HCT116 (cell line): ENCODE measurements around the gene MRPL11. TPM values are rescaled to one million over a fixed set of nuclear protein-coding genes. Genes with fewer than 3 reads are reported as not detected.

Source experiments
- ATAC-seq: fragments of 200-7000 bp; cut with Tn5 transposase; 2 replicates; pipeline ENCODE4 v1.9.1; 2020; ENCODE audit warnings: mild to moderate bottlenecking, moderate library complexity
- BruUV-seq: library from RNA; stranded (reverse); fragments of 400-500 nt; replicated peaks from 2 replicates; lab custom pipeline; 2021; lab: Mats Ljungman, UMichigan
- CTCF ChIA-PET: fragments of 300-600 bp; sonication (Branson Sonifier 250); formaldehyde crosslinking; loops from one replicate; lab custom pipeline; 2021; ENCODE audit warnings: antibody characterized with exemption; lab: Charles Lee
- POLR2A ChIA-PET: fragments of 300-600, 350-600 bp; sonication (Branson Sonifier 250); formaldehyde crosslinking; loops from one replicate; lab custom pipeline; 2021; ENCODE audit warnings: antibody characterized with exemption; lab: Charles Lee
- RAD21 ChIA-PET, 2 experiments: fragments of 300-600 bp; sonication (Branson Sonifier 250); formaldehyde crosslinking; loops; one replicate each; lab custom pipeline; 2023; ENCODE audit warnings: low total read pairs in 2 of 2; ENCODE audit not compliant: uncharacterized antibody in 2 of 2, unreplicated experiment in 2 of 2, low non-redundant PET in 1 of 2; lab: Charles Lee
- DNase-seq: peaks from one replicate; pipeline ENCODE4 v3.0.0-alpha.2; 2010; ENCODE audit warnings: low read depth, low spot score
- H2AFZ ChIP-seq: fragments of 200-600 bp; shearing (Covaris generic), sonication (generic); 2 replicates; pipeline ENCODE4 v1.6.1; 2017; ENCODE audit warnings: low read depth, mixed run types, mixed read lengths, antibody characterized with exemption, low read length; ENCODE audit not compliant: poor library complexity, severe bottlenecking
- H3K27ac ChIP-seq: 2 replicates; pipeline ENCODE4 v1.5.1; 2012; ENCODE audit warnings: low read depth, low read length
- H3K27me3 ChIP-seq: fragments of 200-600 bp; sonication (generic); 2 replicates; pipeline ENCODE4 v1.6.1; 2016; ENCODE audit warnings: mixed run types, low read length, mixed read lengths; ENCODE audit not compliant: insufficient read depth
- H3K36me3 ChIP-seq, 2 experiments: fragments of 200-500 bp in 1 of 2; fragments of 200-600 bp in 1 of 2; sonication (Bioruptor generic) in 1 of 2; sonication (generic) in 1 of 2; 2 replicates each; pipeline versions ENCODE4 v1.5.1 to v1.6.1; 2014 to 2016; ENCODE audit warnings: low read length in 2 of 2, inconsistent platforms in 1 of 2, mixed read lengths in 1 of 2, mixed run types in 1 of 2; ENCODE audit not compliant: insufficient read depth in 2 of 2, control insufficient read depth in 1 of 2
- H3K4me1 ChIP-seq, 2 experiments: fragments of 200-600 bp in 1 of 2; sonication (generic) in 1 of 2; 2 replicates each; pipeline versions ENCODE4 v1.5.1 to v1.6.1; 2012 to 2017; ENCODE audit warnings: low read length in 2 of 2, inconsistent platforms in 1 of 2, mild to moderate bottlenecking in 1 of 2, mixed read lengths in 1 of 2, mixed run types in 1 of 2, moderate library complexity in 1 of 2; ENCODE audit not compliant: insufficient read depth in 2 of 2, control insufficient read depth in 1 of 2
- H3K4me2 ChIP-seq: fragments of 200-600 bp; sonication (generic); 2 replicates; pipeline ENCODE4 v1.6.1; 2017; ENCODE audit warnings: mixed run types, low read length, mixed read lengths
- H3K4me3 ChIP-seq, 2 experiments: fragments of 200-600 bp in 1 of 2; sonication (generic) in 1 of 2; replicated peaks in 1 of 2; 2 replicates each; pipeline ENCODE4 v1.5.1; 2011 to 2016; ENCODE audit warnings: low read length in 2 of 2, control low read depth in 1 of 2, low read depth in 1 of 2, mild to moderate bottlenecking in 1 of 2, mixed read lengths in 1 of 2, mixed run types in 1 of 2
- H3K79me2 ChIP-seq: fragments of 200-600 bp; sonication (generic); 2 replicates; pipeline ENCODE4 v1.6.1; 2017; ENCODE audit warnings: mild to moderate bottlenecking, mixed run types, low read length, moderate library complexity, mixed read lengths; ENCODE audit not compliant: insufficient read depth
- H3K9ac ChIP-seq: fragments of 200-600 bp; sonication (generic); 2 replicates; pipeline ENCODE4 v1.6.1; 2016; ENCODE audit warnings: low read length, mixed read lengths
- H3K9me2 ChIP-seq: fragments of 200-600 bp; sonication (generic), shearing (Covaris generic); 2 replicates; pipeline ENCODE4 v1.6.1; 2017; ENCODE audit warnings: mixed run types, mild to moderate bottlenecking, moderate library complexity; ENCODE audit not compliant: insufficient read depth
- H3K9me3 ChIP-seq, 2 experiments: fragments of 200-500 bp in 1 of 2; fragments of 200-600 bp in 1 of 2; sonication (Bioruptor generic) in 1 of 2; sonication (generic) in 1 of 2; 2 replicates each; pipeline ENCODE4 v1.6.1; 2014 to 2017; ENCODE audit warnings: low read length in 2 of 2, mixed read lengths in 2 of 2, inconsistent platforms in 1 of 2, low read depth in 1 of 2, mild to moderate bottlenecking in 1 of 2, mixed run types in 1 of 2, moderate library complexity in 1 of 2; ENCODE audit not compliant: control insufficient read depth in 1 of 2, insufficient read depth in 1 of 2
- H4K20me1 ChIP-seq: fragments of 200-600 bp; sonication (generic), shearing (Covaris generic); 2 replicates; pipeline ENCODE4 v1.6.1; 2017; ENCODE audit warnings: mixed run types, mild to moderate bottlenecking, moderate library complexity; ENCODE audit not compliant: insufficient read depth
- CBX3 ChIP-seq: IDR thresholded peaks from 2 replicates; pipeline ENCODE4 v1.6.1; 2012; ENCODE audit warnings: low read depth
- EGR1 ChIP-seq: IDR thresholded peaks from 2 replicates; pipeline ENCODE4 v1.6.1; 2012; ENCODE audit warnings: low read depth
- EZH2 ChIP-seq: fragments of 200-600 bp; sonication (generic); IDR thresholded peaks from 2 replicates; pipeline ENCODE4 v1.6.1; 2017; ENCODE audit warnings: antibody characterized with exemption, mixed run types
- EZH2phosphoT487 ChIP-seq: fragments of 200-600 bp; IDR thresholded peaks from 2 replicates; pipeline ENCODE4 v1.6.1; 2018; ENCODE audit warnings: antibody characterized with exemption, borderline replicate concordance
- POLR2A ChIP-seq: IDR thresholded peaks from 2 replicates; pipeline ENCODE4 v1.7.0; 2011; ENCODE audit warnings: borderline replicate concordance; ENCODE audit not compliant: insufficient read depth, insufficient read length; ENCODE audit errors: extremely low read depth
- POLR2AphosphoS5 ChIP-seq: IDR thresholded peaks from 2 replicates; pipeline ENCODE4 v1.6.1; 2011; ENCODE audit warnings: mild to moderate bottlenecking, low read depth, low read length, moderate library complexity
- RAD21 ChIP-seq: IDR thresholded peaks from 2 replicates; pipeline ENCODE4 v1.6.1; 2012; ENCODE audit warnings: low read depth, mild to moderate bottlenecking
- REST ChIP-seq: IDR thresholded peaks from 2 replicates; pipeline ENCODE4 v1.6.1; 2012; ENCODE audit warnings: low read depth
- SIN3A ChIP-seq: IDR thresholded peaks from 2 replicates; pipeline ENCODE4 v1.6.1; 2012; ENCODE audit warnings: low read depth
- SP1 ChIP-seq: IDR thresholded peaks from 2 replicates; pipeline ENCODE4 v1.6.1; 2012; ENCODE audit warnings: low read depth
- TCF7L2 ChIP-seq: IDR thresholded peaks from 2 replicates; pipeline ENCODE4 v1.7.0; 2011; ENCODE audit warnings: borderline replicate concordance, inconsistent platforms; ENCODE audit not compliant: insufficient read depth, insufficient read length; ENCODE audit errors: extremely low read depth
- YY1 ChIP-seq: IDR thresholded peaks from 2 replicates; pipeline ENCODE4 v1.6.1; 2011; ENCODE audit warnings: low read length, low read depth, moderate library complexity, mild to moderate bottlenecking; ENCODE audit not compliant: insufficient replicate concordance; ENCODE audit errors: extremely low read depth
- ZFX ChIP-seq: fragments of 450-650 bp; IDR thresholded peaks from 2 replicates; pipeline ENCODE4 v1.6.1; 2017
- ZNF274 ChIP-seq: fragments of 200-500 bp; sonication (Bioruptor generic); IDR thresholded peaks from 2 replicates; pipeline ENCODE4 v1.6.1; 2014; ENCODE audit warnings: mild to moderate bottlenecking, low read depth, low read length, inconsistent platforms
- intact Hi-C: fragments of 100-400 bp; cut with micrococcal nuclease; formaldehyde crosslinking; loops from 2 replicates; pipeline ENCODE4 v1.10.0; 2022
- total RNA-seq: library from RNA; stranded (reverse); gene quantifications from one replicate; pipeline ENCODE4 v1.2.1, GENCODE V29; 2021; ENCODE audit not compliant: unreplicated experiment
- TF ChIP-seq, protein P1 (sequence below): IDR thresholded peaks from 2 replicates; pipeline ENCODE4 v1.6.1; 2011; ENCODE audit warnings: mild to moderate bottlenecking, low read length, moderate library complexity; ENCODE audit not compliant: insufficient replicate concordance; ENCODE audit errors: extremely low read depth

Gene MRPL11
- total RNA-seq, 1 experiment from 2014 or later, result 126 TPM

GRCh38 chr11:66459138-66459778 is 20.6 kb upstream of the MRPL11 start:
- no TSS peak for BruUV-seq
- ATAC-seq (no peak), DNase-seq (no peak)
- Histone ChIP-seq H3K27ac (no peak overlapping the region), H3K9me3 (peaks cover 6 to 7% of the 10 kb centered on the region in 2 experiments; a peak in 1 of 4 replicates), H3K27me3 (no peaks in the 10 kb centered on the region), H3K4me2 (no peak overlapping the region), H3K36me3 (no peaks in the 10 kb centered on the region), H3K4me1 (peaks cover 0 to 2% of the 10 kb centered on the region in 2 experiments; a peak in 2 of 4 replicates), H3K9me2 (no peaks in the 10 kb centered on the region), H2AFZ (no peak overlapping the region), H3K79me2 (no peaks in the 10 kb centered on the region), H4K20me1 (no peaks in the 10 kb centered on the region), H3K9ac (no peak overlapping the region), H3K4me3 (no peak overlapping the region)
- ChIA-PET RAD21 (no interaction called here), POLR2A (interaction anchor here (1.1 kb wide), 1 partner anchor 21 kb away, joined by 3 read pairs; the partner anchor contains the start of gene DPP3), CTCF (no interaction called here)
- intact Hi-C loops, result no loop called here
- TF ChIP-seq RAD21, result no peak
- no peak for TF ChIP-seq REST
- TF ChIP-seq CBX3, result no peak
- no peak for TF ChIP-seq SP1

GRCh38 chr11:66457826-66458225 is 19.2 kb upstream of the MRPL11 start:
- no TSS peak for BruUV-seq
- POLR2A ChIA-PET, result interaction anchor here (1.1 kb wide), 2 partner anchors 22 to 380 kb away, joined by 3 read pairs; partner anchors contain the start of gene DPP3
- H3K4me1 ChIP-seq, result peaks cover 0 to 7% of the 10 kb centered on the region in 2 experiments; a peak in 2 of 4 replicates
- H3K4me3 ChIP-seq, result no peak overlapping the region
- no peaks in the 10 kb centered on the region for H3K36me3 ChIP-seq
- no peak overlapping the region for H3K9ac ChIP-seq
- CTCF ChIA-PET, result no interaction called here
- H3K9me3 ChIP-seq, result peaks cover under 1 to 3% of the 10 kb centered on the region in 2 experiments; a peak in 1 of 4 replicates
- no peak for ATAC-seq
- H2AFZ ChIP-seq, result no peak overlapping the region
- no peaks in the 10 kb centered on the region for H4K20me1 ChIP-seq
- RAD21 ChIA-PET, result no interaction called here
- H3K27ac ChIP-seq, result no peak overlapping the region
- H3K9me2 ChIP-seq, result no peaks in the 10 kb centered on the region
- H3K79me2 ChIP-seq, result no peaks in the 10 kb centered on the region
- no peak for DNase-seq
- intact Hi-C loops, result no loop called here
- no peaks in the 10 kb centered on the region for H3K27me3 ChIP-seq
- H3K4me2 ChIP-seq, result no peak overlapping the region
- TF ChIP-seq SIN3A (no peak), POLR2A (no peak), EZH2 (no peak), EZH2phosphoT487 (no peak), ZFX (no peak), TCF7L2 (no peak), YY1 (no peak), EGR1 (no peak), ZNF274 (no peak), POLR2AphosphoS5 (no peak)
- TF ChIP-seq, protein P1, sequence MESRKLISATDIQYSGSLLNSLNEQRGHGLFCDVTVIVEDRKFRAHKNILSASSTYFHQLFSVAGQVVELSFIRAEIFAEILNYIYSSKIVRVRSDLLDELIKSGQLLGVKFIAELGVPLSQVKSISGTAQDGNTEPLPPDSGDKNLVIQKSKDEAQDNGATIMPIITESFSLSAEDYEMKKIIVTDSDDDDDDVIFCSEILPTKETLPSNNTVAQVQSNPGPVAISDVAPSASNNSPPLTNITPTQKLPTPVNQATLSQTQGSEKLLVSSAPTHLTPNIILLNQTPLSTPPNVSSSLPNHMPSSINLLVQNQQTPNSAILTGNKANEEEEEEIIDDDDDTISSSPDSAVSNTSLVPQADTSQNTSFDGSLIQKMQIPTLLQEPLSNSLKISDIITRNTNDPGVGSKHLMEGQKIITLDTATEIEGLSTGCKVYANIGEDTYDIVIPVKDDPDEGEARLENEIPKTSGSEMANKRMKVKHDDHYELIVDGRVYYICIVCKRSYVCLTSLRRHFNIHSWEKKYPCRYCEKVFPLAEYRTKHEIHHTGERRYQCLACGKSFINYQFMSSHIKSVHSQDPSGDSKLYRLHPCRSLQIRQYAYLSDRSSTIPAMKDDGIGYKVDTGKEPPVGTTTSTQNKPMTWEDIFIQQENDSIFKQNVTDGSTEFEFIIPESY, result no peak
